ENCODE measurements around the gene WWOX. TPM values are rescaled to one million over a fixed set of nuclear protein-coding genes. Genes with fewer than 3 reads are reported as not detected.
A peak's percentile ranks its signal among the peaks of the same experiment; 100 is the strongest.

WWOX gene
- total and polyA plus RNA-seq, 2 of the 4 experiments (the other 2 are of a cell fraction) = 2.7 to 5.4 TPM

- DNase-seq (peak; percentile 29), ATAC-seq (ENCODE audit: low read depth) (peak; percentile 76)
- TF ChIP-seq MXI1 (IDR thresholded peaks at IDR 0.05; ENCODE audit: borderline replicate concordance, low read depth, low read length) (no peak), NFE2L2 (IDR thresholded peaks at IDR 0.05; ENCODE audit: low read depth, low read length) (no peak)
- no peak overlapping the region for H2BK120ac ChIP-seq (ENCODE audit: low read depth, low read length)
- no peak overlapping the region for H4K5ac ChIP-seq (ENCODE audit: low read depth, low read length)
- H3K4me3 ChIP-seq (ENCODE audit: insufficient read depth, low read depth, low read length) = no peak overlapping the region
- no peak overlapping the region for H2AK9ac ChIP-seq (replicated peaks; ENCODE audit: low read depth, low read length, poor library complexity)
- no peak overlapping the region for H2AK5ac ChIP-seq (ENCODE audit: low read depth, low read length)
- H3K79me1 ChIP-seq (ENCODE audit: low read depth in 1 of 2, low read length in 2 of 2) = no peaks in the 10 kb centered on the region
- no peaks in the 10 kb centered on the region for H3K9me1 ChIP-seq (ENCODE audit: insufficient read depth, low read length)
- H3K36me3 ChIP-seq (ENCODE audit: control insufficient read depth, insufficient read depth, low read length) = no peaks in the 10 kb centered on the region
- H4K20me1 ChIP-seq (ENCODE audit: insufficient read depth, low read length) = no peaks in the 10 kb centered on the region
- WGBS, 2 experiments (ENCODE audit: extremely low coverage in 2 of 2, insufficient read length in 1 of 2) = no CpG with 5 or more reads among the region's 10 CpGs
- no peak overlapping the region for H4K8ac ChIP-seq (ENCODE audit: low read depth in 2 of 2, low read length in 2 of 2)
- no peak overlapping the region for H3K27ac ChIP-seq (ENCODE audit: insufficient read depth, low read length)
- H3K56ac ChIP-seq (ENCODE audit: extremely low read depth, insufficient read depth, low read length) = no peak overlapping the region
- H3K4me2 ChIP-seq (ENCODE audit: low read depth, low read length) = peak overlapping the region; percentile 76
- H2AFZ ChIP-seq (replicated peaks; ENCODE audit: low read length, poor library complexity) = no peak overlapping the region
- no TSS peak for BruUV-seq (replicated peaks)
- POLR2A ChIA-PET (ENCODE audit: unreplicated experiment) = no interaction called here
- no peak overlapping the region for H3K18ac ChIP-seq (ENCODE audit: low read depth, low read length)
- no peak overlapping the region for H3K23ac ChIP-seq (ENCODE audit: low read depth, low read length)
- peaks cover 2% of the 10 kb centered on the region; the same call in 1 of the 2 replicates for H3K4me1 ChIP-seq (ENCODE audit: control insufficient read depth, insufficient read depth, low read length)
- CTCF ChIA-PET = no interaction called here
- H3K9ac ChIP-seq (ENCODE audit: low read depth, low read length) = no peak overlapping the region
- intact Hi-C loops (cut with micrococcal nuclease) = no loop called here
- peaks cover 2% of the 10 kb centered on the region; the same call in 1 of the 2 replicates for H3K27me3 ChIP-seq (ENCODE audit: control insufficient read depth, insufficient read depth, low read length)
- in situ Hi-C loops (cut with MboI; ENCODE audit: low sequenced_read_pairs) = no loop called here
- H3K14ac ChIP-seq (replicated peaks; ENCODE audit: low read depth, low read length) = no peak overlapping the region
- no peaks in the 10 kb centered on the region; the same call in 1 of the 2 replicates for H3K9me3 ChIP-seq (ENCODE audit: control insufficient read depth, insufficient read depth, low read length)
- no peak overlapping the region for H2BK20ac ChIP-seq (ENCODE audit: low read depth, low read length)
- H4K91ac ChIP-seq (ENCODE audit: insufficient read depth, low read depth, low read length) = no peak overlapping the region
- H2BK15ac ChIP-seq (ENCODE audit: low read depth, low read length) = no peak overlapping the region
- dilution Hi-C loops (cut with HindIII; ENCODE audit: low sequenced_read_pairs, unreplicated experiment) = no loop called here
- no peak overlapping the region for H2BK5ac ChIP-seq (ENCODE audit: low read depth, low read length, poor library complexity, severe bottlenecking)
- H3K4ac ChIP-seq (ENCODE audit: low read depth, low read length) = no peak overlapping the region
These were observed 110.7 kb downstream of the WWOX start for GRCh38 chr16:78209951-78210661.
